K562 (cell line): ENCODE data around the gene AGBL1. TPM values are rescaled to one million over a fixed set of nuclear protein-coding genes. Genes with fewer than 3 reads are reported as not detected.

Experiments used
- ATAC-seq: fragments of 200-7000 bp; cut with Tn5 transposase; 3 replicates; pipeline ENCODE4 v1.9.1; 2020; ENCODE audit warnings: moderate library complexity
- BruUV-seq: library from RNA; stranded (reverse); fragments of 400-500 nt; replicated peaks from 2 replicates; lab custom pipeline; 2021; lab: Mats Ljungman, UMichigan
- CTCF ChIA-PET: fragments of 300-600 bp; formaldehyde crosslinking; extraction: SDS; loops from one replicate; lab custom pipeline; 2021; ENCODE audit warnings: low intra/inter-chr PET ratio; lab: Yijun Ruan, JAX
- POLR2A ChIA-PET: fragments of 300-600, 350-650 bp; sonication (Branson Sonifier 250); formaldehyde crosslinking; extraction: SDS; loops from one replicate; lab custom pipeline; 2021; ENCODE audit warnings: antibody characterized with exemption, inconsistent platforms; lab: Yijun Ruan, JAX
- DNase-seq, 4 experiments: peaks; one replicate each; pipeline versions ENCODE4 v3.0.0 to v3.0.0-alpha.2; 2011 to 2018; ENCODE audit warnings: low spot score in 3 of 4, mixed read lengths in 3 of 4; ENCODE audit errors: extremely low read depth in 1 of 4
- FAIRE-seq: peaks from 2 replicates; lab custom pipeline; 2011; peaks lifted over from hg19 to GRCh38; lab: Jason Lieb, UNC
- H2AFZ ChIP-seq: 2 replicates; pipeline ENCODE4 v1.6.0; 2011; ENCODE audit warnings: low read depth, low read length, control low read depth, inconsistent platforms
- H3K27ac ChIP-seq: fragments of 200-600 bp; 3 replicates; pipeline ENCODE4 v1.8.0; 2011; ENCODE audit warnings: low read depth, mild to moderate bottlenecking, control low read depth, inconsistent platforms, low read length, moderate library complexity, mixed read lengths; ENCODE audit errors: extremely low read depth
- H3K27me3 ChIP-seq, 2 experiments: fragments of 300-600 bp in 1 of 2; 2 replicates in 1 of 2; 3 replicates in 1 of 2; pipeline versions ENCODE4 v1.6.0 to v1.8.0; 2011; ENCODE audit warnings: inconsistent platforms in 2 of 2, low read length in 2 of 2, mild to moderate bottlenecking in 1 of 2, mixed read lengths in 1 of 2, moderate library complexity in 1 of 2; ENCODE audit not compliant: control insufficient read depth in 2 of 2, insufficient read depth in 2 of 2
- H3K36me3 ChIP-seq: fragments of 300-600 bp; 3 replicates; pipeline ENCODE4 v1.8.0; 2011; ENCODE audit warnings: mild to moderate bottlenecking, low read length, inconsistent platforms; ENCODE audit not compliant: control insufficient read depth, insufficient read depth
- H3K4me1 ChIP-seq, 2 experiments: fragments of 200-600 bp in 1 of 2; replicated peaks in 1 of 2; 2 replicates in 1 of 2; 3 replicates in 1 of 2; pipeline versions ENCODE4 v1.5.1 to v1.8.0; 2011; ENCODE audit warnings: inconsistent platforms in 2 of 2, low read length in 2 of 2, mild to moderate bottlenecking in 1 of 2, mixed read lengths in 1 of 2, moderate library complexity in 1 of 2; ENCODE audit not compliant: control insufficient read depth in 2 of 2, insufficient read depth in 2 of 2
- H3K4me2 ChIP-seq: 2 replicates; pipeline ENCODE4 v1.6.1; 2011; ENCODE audit warnings: low read length, control low read depth, inconsistent platforms, mixed read lengths; ENCODE audit not compliant: insufficient read depth
- H3K4me3 ChIP-seq: fragments of 200-600 bp; sonication (generic), shearing (Covaris generic); 2 replicates; pipeline ENCODE4 v1.5.1; 2016; ENCODE audit warnings: control low read depth, inconsistent platforms
- H3K79me2 ChIP-seq: fragments of 200-600 bp; 3 replicates; pipeline ENCODE4 v1.8.0; 2011; ENCODE audit warnings: low read length, inconsistent platforms; ENCODE audit not compliant: control insufficient read depth, insufficient read depth
- H3K9ac ChIP-seq, 2 experiments: 2 replicates each; pipeline versions ENCODE4 v1.6.0 to v1.6.1; 2011; ENCODE audit warnings: low read depth in 2 of 2, low read length in 2 of 2, control low read depth in 1 of 2, inconsistent platforms in 1 of 2, mild to moderate bottlenecking in 1 of 2, mixed read lengths in 1 of 2; ENCODE audit not compliant: insufficient read depth in 1 of 2
- H3K9me1 ChIP-seq: one replicate; pipeline ENCODE4 v1.6.0; 2011; ENCODE audit warnings: inconsistent platforms, mild to moderate bottlenecking, low read length, moderate library complexity; ENCODE audit not compliant: control insufficient read depth, insufficient read depth
- H3K9me3 ChIP-seq: replicated peaks from 2 replicates; pipeline ENCODE4 v1.5.1; 2011; ENCODE audit warnings: low read depth, low read length, inconsistent platforms; ENCODE audit not compliant: control insufficient read depth, insufficient read depth
- H4K20me1 ChIP-seq: replicated peaks from 2 replicates; pipeline ENCODE4 v1.6.1; 2011; ENCODE audit warnings: low read length, inconsistent platforms, mixed read lengths; ENCODE audit not compliant: control insufficient read depth, insufficient read depth
- ARID4B ChIP-seq: sonication (generic); formaldehyde crosslinking; IDR thresholded peaks from 2 replicates; pipeline ENCODE4 v1.8.0; 2022; ENCODE audit warnings: mild to moderate bottlenecking, missing genetic modification reagents
- ATF2 ChIP-seq: sonication (generic); formaldehyde crosslinking; IDR thresholded peaks from 2 replicates; pipeline ENCODE4 v1.8.1; 2022; ENCODE audit warnings: missing genetic modification reagents
- FOXP4 ChIP-seq: sonication (generic); formaldehyde crosslinking; IDR thresholded peaks from 2 replicates; pipeline ENCODE4 v1.8.0; 2022; ENCODE audit warnings: mild to moderate bottlenecking, missing genetic modification reagents, borderline replicate concordance
- MEF2D ChIP-seq: conservative IDR thresholded peaks from 2 replicates; pipeline ENCODE4 v1.6.1; 2016; ENCODE audit warnings: low read depth, missing genetic modification characterization, missing compliant biosample characterization
- SP1 ChIP-seq: sonication (generic); formaldehyde crosslinking; IDR thresholded peaks from 2 replicates; pipeline ENCODE4 v1.8.1; 2022; ENCODE audit warnings: mild to moderate bottlenecking, missing genetic modification reagents
- WGBS: fragments of 100-300 bp; shearing (Covaris generic); methylation state at CpG from one replicate; pipeline ENCODE4 v1.1.6; 2016; ENCODE audit warnings: low coverage, mixed read lengths; ENCODE audit not compliant: insufficient coverage; ENCODE audit errors: missing lambda C conversion rate; 5-methylcytosine and 5-hydroxymethylcytosine counted together
- in situ Hi-C: fragments of 300-500 bp; cut with MboI; formaldehyde crosslinking; loops from 4 replicates; pipeline ENCODE4 v1.15.0; 2018; ENCODE audit warnings: inconsistent platforms, mixed read lengths
- intact Hi-C: fragments of 100-400 bp; cut with micrococcal nuclease; formaldehyde crosslinking; loops from 2 replicates; pipeline ENCODE4 v1.14.2; 2022
- polyA plus RNA-seq, 8 experiments: library from polyadenylated mRNA; depleted of rRNA in 4 of 8; stranded (reverse) in 5 of 8; unstranded in 3 of 8; fragments of >200 nt; fragmentation: Nextera tagmentation in 2 of 8; fragmentation: Illumina TruSeq in 1 of 8; extraction: Ambion mirVana in 2 of 8; extraction: Trizol in 1 of 8; gene quantifications; 2 replicates each; pipeline versions ENCODE4 v1.2.1 to v1.2.3, GENCODE V29; 2011 to 2014; ENCODE audit warnings: inconsistent platforms in 1 of 8, missing spikeins in 1 of 8
- total RNA-seq, 7 experiments: library from RNA; depleted of rRNA in 6 of 7; stranded (reverse); fragments of >200 nt in 6 of 7; fragmentation: Illumina TruSeq in 2 of 7; extraction: Trizol in 2 of 7; gene quantifications; 2 replicates each; pipeline versions ENCODE4 v1.2.1 to v1.2.3, GENCODE V29; 2011 to 2021; ENCODE audit warnings: low replicate concordance in 1 of 7

Gene AGBL1
- total and polyA plus RNA-seq, 9 of the 15 experiments (the other 6 are each of a cell fraction or from before 2014, with no cell fraction given), result not detected

GRCh38 chr15:86044981-86045380 lies 34.7 kb upstream of the AGBL1 start:
- Histone ChIP-seq H3K36me3 (no peaks in the 10 kb centered on the region), H3K4me2 (no peak overlapping the region), H3K4me1 (no peaks in the 10 kb centered on the region), H3K9me3 (no peaks in the 10 kb centered on the region; the same call in 1 of the 2 replicates), H3K4me3 (no peak overlapping the region), H4K20me1 (no peaks in the 10 kb centered on the region), H3K27ac (no peak overlapping the region), H3K9me1 (no peaks in the 10 kb centered on the region), H3K27me3 (no peaks in the 10 kb centered on the region), H3K79me2 (no peaks in the 10 kb centered on the region), H2AFZ (no peak overlapping the region), H3K9ac (no peak overlapping the region)
- POLR2A ChIA-PET, result no interaction called here
- ATAC-seq, result no peak
- CTCF ChIA-PET, result interaction anchor here (0.6 kb wide), 1 partner anchor 846 kb away, joined by 5 read pairs; no protein-coding TSS in a partner anchor
- no peak for FAIRE-seq
- intact Hi-C loops (no loop called here), in situ Hi-C loops (no loop called here)
- DNase-seq, result no peak
- 0% methylated on average over 1 of the region's 1 CpG for WGBS
- BruUV-seq, result no TSS peak
- TF ChIP-seq ATF2 (no peak), FOXP4 (CRISPR knock-in tag) (no peak), SP1 (no peak), MEF2D (tag) (no peak), ARID4B (CRISPR knock-in tag) (no peak)
